Chondrocyte (in vitro differentiated cells): Measurements from ENCODE around the gene DYNC1I1. TPM values are rescaled to one million over a fixed set of nuclear protein-coding genes. Genes with fewer than 3 reads are reported as not detected.

Experiments used
- DNase-seq: peaks from one replicate; pipeline ENCODE4 v3.0.0; 2021; ENCODE audit warnings: mixed read lengths, low spot score
- H3K27ac Mint-ChIP-seq: one replicate; pipeline ENCODE4 v1.8.0; 2021; ENCODE audit warnings: mild to moderate bottlenecking, moderate library complexity, mixed read lengths; ENCODE audit not compliant: unreplicated experiment
- H3K27me3 Mint-ChIP-seq: 2 replicates; pipeline ENCODE4 v1.8.0; 2021; ENCODE audit warnings: low read depth, mixed read lengths
- H3K36me3 Mint-ChIP-seq: 2 replicates; pipeline ENCODE4 v1.8.0; 2021; ENCODE audit warnings: low read depth, mixed read lengths
- H3K4me1 Mint-ChIP-seq: 2 replicates; pipeline ENCODE4 v1.8.0; 2021; ENCODE audit warnings: low read depth, mild to moderate bottlenecking, mixed read lengths
- H3K4me3 Mint-ChIP-seq: one replicate; pipeline ENCODE4 v1.8.0; 2021; ENCODE audit warnings: mild to moderate bottlenecking, moderate library complexity, mixed read lengths; ENCODE audit not compliant: unreplicated experiment
- H3K9me3 Mint-ChIP-seq: 2 replicates; pipeline ENCODE4 v1.8.0; 2021; ENCODE audit warnings: low read depth, mixed read lengths
- total RNA-seq: library from RNA; stranded (reverse); gene quantifications from 3 replicates; pipeline ENCODE4 v1.2.1, GENCODE V29; 2021
- TF ChIP-seq, protein P1 (sequence below): fragments of 200-600 bp; sonication (generic); IDR thresholded peaks from 2 replicates; pipeline ENCODE4 v1.5.0; 2021; ENCODE audit warnings: antibody characterized with exemption, mild to moderate bottlenecking, moderate library complexity

DYNC1I1 gene
- total RNA-seq, 1 donor from 2014 or later = 17.4 TPM

GRCh38 chr7:95993380-95993779 lies 221.0 kb downstream of the DYNC1I1 start:
- no peak overlapping the region for H3K27ac Mint-ChIP-seq
- peaks cover 19% of the 10 kb centered on the region for H3K36me3 Mint-ChIP-seq
- no peak overlapping the region for H3K4me3 Mint-ChIP-seq
- TF ChIP-seq, protein P1, sequence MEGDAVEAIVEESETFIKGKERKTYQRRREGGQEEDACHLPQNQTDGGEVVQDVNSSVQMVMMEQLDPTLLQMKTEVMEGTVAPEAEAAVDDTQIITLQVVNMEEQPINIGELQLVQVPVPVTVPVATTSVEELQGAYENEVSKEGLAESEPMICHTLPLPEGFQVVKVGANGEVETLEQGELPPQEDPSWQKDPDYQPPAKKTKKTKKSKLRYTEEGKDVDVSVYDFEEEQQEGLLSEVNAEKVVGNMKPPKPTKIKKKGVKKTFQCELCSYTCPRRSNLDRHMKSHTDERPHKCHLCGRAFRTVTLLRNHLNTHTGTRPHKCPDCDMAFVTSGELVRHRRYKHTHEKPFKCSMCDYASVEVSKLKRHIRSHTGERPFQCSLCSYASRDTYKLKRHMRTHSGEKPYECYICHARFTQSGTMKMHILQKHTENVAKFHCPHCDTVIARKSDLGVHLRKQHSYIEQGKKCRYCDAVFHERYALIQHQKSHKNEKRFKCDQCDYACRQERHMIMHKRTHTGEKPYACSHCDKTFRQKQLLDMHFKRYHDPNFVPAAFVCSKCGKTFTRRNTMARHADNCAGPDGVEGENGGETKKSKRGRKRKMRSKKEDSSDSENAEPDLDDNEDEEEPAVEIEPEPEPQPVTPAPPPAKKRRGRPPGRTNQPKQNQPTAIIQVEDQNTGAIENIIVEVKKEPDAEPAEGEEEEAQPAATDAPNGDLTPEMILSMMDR = peak; percentile 28
- no peaks in the 10 kb centered on the region for H3K4me1 Mint-ChIP-seq
- H3K9me3 Mint-ChIP-seq = no peaks in the 10 kb centered on the region
- no peak for DNase-seq
- no peaks in the 10 kb centered on the region for H3K27me3 Mint-ChIP-seq

GRCh38 chr7:95996174-95996573 lies 223.8 kb downstream of the DYNC1I1 start:
- no peak for DNase-seq
- no peaks in the 10 kb centered on the region for H3K9me3 Mint-ChIP-seq
- H3K4me1 Mint-ChIP-seq = no peaks in the 10 kb centered on the region
- H3K27me3 Mint-ChIP-seq = no peaks in the 10 kb centered on the region
- H3K36me3 Mint-ChIP-seq = peaks cover 15% of the 10 kb centered on the region
- no peak overlapping the region for H3K27ac Mint-ChIP-seq
- TF ChIP-seq, protein P1 = no peak
- H3K4me3 Mint-ChIP-seq = no peak overlapping the region

DNA sequence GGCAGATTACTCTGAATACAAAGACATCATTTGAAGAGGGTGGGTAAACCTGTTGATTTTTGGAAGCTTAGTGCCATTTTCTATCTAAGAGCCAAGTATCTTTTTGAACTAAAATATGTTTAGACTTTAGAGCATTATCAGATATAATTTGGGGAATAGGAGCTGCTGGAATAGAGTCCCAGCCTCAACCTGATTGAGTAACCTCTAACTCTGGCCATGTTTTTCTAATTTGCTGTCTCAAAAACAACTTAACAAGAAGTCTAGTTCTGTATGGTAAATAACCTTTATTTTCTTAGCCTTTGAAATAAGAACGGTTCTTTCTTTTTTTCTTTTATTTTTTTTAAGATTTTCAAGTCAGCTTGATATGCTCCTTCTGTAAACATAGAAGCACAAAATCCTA lies 224.5 kb downstream of the DYNC1I1 start:
- Mint-ChIP-seq H3K36me3 (peaks cover 15% of the 10 kb centered on the region), H3K4me3 (no peak overlapping the region), H3K27me3 (no peaks in the 10 kb centered on the region), H3K9me3 (no peaks in the 10 kb centered on the region), H3K4me1 (no peaks in the 10 kb centered on the region), H3K27ac (no peak overlapping the region)
- DNase-seq = no peak
- TF ChIP-seq, protein P1 = no peak

- Mint-ChIP-seq H3K36me3 (peaks cover 16% of the 10 kb centered on the region), H3K27me3 (no peaks in the 10 kb centered on the region), H3K27ac (no peak overlapping the region), H3K4me1 (no peaks in the 10 kb centered on the region), H3K4me3 (no peak overlapping the region), H3K9me3 (no peaks in the 10 kb centered on the region)
- DNase-seq = no peak
- TF ChIP-seq, protein P1 = no peak
Observed at GRCh38 chr7:95997632-95998031, 225.3 kb downstream of the DYNC1I1 start.

- TF ChIP-seq, protein P1 = no peak
- H3K27ac Mint-ChIP-seq = no peak overlapping the region
- no peak overlapping the region for H3K4me3 Mint-ChIP-seq
- no peaks in the 10 kb centered on the region for H3K27me3 Mint-ChIP-seq
- H3K36me3 Mint-ChIP-seq = peaks cover 16% of the 10 kb centered on the region
- no peaks in the 10 kb centered on the region for H3K9me3 Mint-ChIP-seq
- no peak for DNase-seq
- H3K4me1 Mint-ChIP-seq = peaks cover 4% of the 10 kb centered on the region
Observed at GRCh38 chr7:95999481-95999880, 227.1 kb downstream of the DYNC1I1 start.
